ENCODE data around the gene SLC39A3.

The SLC39A3 gene

GRCh38 chr19:2701361-2702169 lies 38.3 kb downstream of the SLC39A3 start:
- no peak for DNase-seq

DNA sequence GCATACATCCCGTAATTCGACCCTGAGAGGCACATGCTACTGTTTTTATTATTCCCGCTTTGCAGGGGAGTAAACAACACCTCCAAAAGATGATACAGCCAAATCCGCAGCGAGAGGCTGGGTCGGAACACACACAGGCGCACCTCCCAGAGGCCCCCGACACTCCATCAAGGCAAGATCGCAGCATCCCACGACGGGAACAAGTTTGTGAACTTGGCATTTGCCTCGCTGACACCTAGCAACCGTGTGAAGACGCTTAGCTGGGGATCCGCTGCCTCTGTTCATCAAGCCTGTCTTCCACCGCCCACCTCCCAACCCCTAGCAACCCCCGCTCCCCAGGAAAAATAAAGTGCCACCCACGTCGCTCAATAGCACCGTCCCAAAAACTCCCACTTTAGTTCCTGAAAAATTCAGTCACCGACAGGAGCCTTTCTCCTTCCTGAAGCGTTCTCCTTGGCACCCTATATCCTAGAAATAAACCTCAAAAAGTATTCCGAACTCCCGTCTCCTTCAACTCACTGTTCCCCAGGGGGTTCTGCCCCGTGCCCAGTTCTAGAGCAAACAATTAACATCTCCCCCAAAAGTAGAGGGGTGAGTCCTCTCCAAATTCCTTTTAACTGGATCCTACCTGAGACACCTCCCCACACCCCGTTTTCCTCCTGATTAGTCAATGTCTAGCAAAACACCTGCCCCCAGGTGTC lies 39.0 kb downstream of the SLC39A3 start:
- no peak for DNase-seq

DNA sequence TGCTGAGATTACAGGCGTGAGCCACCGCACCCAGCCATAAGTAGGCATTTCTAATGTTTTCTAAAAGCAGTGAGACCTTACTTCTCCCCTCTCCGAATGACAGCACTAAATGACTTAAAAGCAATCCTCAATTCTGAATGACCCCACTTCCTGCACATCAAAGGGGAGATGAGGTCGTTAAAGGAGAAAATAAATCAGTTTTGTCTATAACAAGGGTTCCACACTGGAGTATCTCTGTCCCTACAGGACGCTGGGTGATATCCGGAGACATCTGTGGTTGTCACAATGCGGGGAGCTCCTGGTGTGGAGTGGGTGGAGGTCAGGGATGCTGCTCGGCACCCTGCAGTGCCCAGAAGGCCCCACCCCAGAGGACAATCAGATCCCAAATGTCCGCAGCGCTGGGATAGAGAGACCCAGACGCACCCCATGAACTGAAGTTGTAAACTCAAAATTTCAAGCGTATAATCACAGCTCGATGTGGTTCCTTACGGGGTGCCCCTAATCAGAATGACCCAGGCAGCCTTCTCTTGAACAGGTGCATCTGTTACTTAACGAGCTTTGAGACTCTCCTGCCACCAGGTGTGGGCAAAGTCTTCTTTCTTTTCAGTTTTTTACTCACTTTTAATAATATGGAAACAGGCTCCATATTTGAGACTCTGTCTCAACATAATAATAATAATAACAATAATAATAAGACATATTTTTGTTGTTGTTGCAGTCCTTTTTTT lies 40.2 kb downstream of the SLC39A3 start:
- no peak for DNase-seq

DNA sequence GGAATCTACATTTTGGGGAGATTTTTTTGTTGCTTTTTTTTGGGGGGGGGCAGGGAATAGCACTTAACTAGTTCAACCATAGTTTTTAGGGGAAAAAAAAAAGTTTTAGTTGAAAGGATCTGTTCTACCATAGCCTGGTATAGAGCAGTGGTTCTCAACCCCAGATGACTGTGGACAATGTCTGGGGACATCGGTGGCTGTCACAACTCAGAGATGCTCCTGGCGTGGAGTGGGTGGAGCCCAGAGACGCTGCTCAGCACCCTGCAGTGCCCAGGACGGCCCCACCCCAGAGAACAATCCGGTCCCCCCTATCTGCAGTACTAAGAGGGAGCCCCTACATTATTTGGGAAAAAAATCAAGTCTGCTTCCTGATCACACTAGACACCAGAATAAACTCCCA lies 45.6 kb downstream of the SLC39A3 start:
- DNase-seq, result no peak

- no peak for DNase-seq
These were observed 46.2 kb downstream of the SLC39A3 start for GRCh38 chr19:2693492-2694160.

GRCh38 chr19:2691951-2692350 lies 47.9 kb downstream of the SLC39A3 start:
- no peak for DNase-seq

GRCh38 chr19:2690856-2691255 lies 49.0 kb downstream of the SLC39A3 start:
- DNase-seq, result no peak

GRCh38 chr19:2686360-2686759 lies 53.5 kb downstream of the SLC39A3 start:
- DNase-seq, result no peak

DNA sequence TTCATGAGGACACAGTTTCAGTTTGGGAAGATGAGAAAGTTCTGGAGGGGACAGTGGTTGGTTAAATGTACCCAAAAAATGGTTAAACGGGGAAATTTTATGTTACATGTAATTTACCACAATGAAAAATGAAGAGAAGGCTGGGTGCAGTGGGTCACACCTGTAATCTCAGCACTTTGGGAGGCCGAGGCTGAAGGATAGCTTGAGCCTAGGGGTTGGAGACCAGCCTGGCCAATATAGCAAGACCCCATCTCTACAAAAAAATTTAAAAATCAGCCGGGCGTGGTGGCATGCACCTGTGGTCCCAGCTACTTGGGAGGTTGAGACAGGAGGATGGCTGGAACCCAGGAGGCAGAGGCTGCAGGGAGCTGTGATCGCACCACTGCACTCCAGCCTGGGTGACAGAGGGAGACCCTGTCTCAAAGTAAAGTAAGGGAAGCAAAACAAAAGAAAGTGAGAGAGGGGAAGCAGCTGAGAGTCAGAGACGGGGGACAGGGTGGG lies 54.6 kb downstream of the SLC39A3 start:
- DNase-seq, result no peak

- DNase-seq, result no peak
These were observed 56.3 kb downstream of the SLC39A3 start for GRCh38 chr19:2683430-2684003.

Data from GF-D8 (cell line).